ENCODE measurements around the gene BLOC1S1. TPM values are rescaled to one million over a fixed set of nuclear protein-coding genes. Genes with fewer than 3 reads are reported as not detected.

The BLOC1S1 gene
- total RNA-seq, 1 donor from 2014 or later, result 51.0 TPM

- DNase-seq (ENCODE audit: low read depth), result no peak
- Histone ChIP-seq H4K20me1 (ENCODE audit: insufficient read depth, low read length) (peaks cover 41% of the 10 kb centered on the region), H3K27ac (ENCODE audit: low read depth, low read length) (no peak overlapping the region), H3K4me2 (ENCODE audit: low read length) (peak overlapping the region; percentile 100), H3K79me2 (ENCODE audit: insufficient read depth, low read length) (peaks cover 10% of the 10 kb centered on the region), H3K9me3 (ENCODE audit: insufficient read depth, low read depth, low read length) (no peaks in the 10 kb centered on the region), H3K36me3 (ENCODE audit: insufficient read depth, low read length) (no peaks in the 10 kb centered on the region), H3K4me1 (ENCODE audit: insufficient read depth, low read length) (peaks cover 14% of the 10 kb centered on the region), H3K9ac (ENCODE audit: low read length) (peak overlapping the region; percentile 51), H3K4me3 (ENCODE audit: insufficient read depth, low read depth, low read length) (peak overlapping the region; percentile 3), H2AFZ (ENCODE audit: low read depth, low read length) (no peak overlapping the region), H3K27me3 (ENCODE audit: insufficient read depth, low read length) (no peaks in the 10 kb centered on the region)
- Mint-ChIP-seq H3K27me3 (ENCODE audit: low read depth, unreplicated experiment) (no peaks in the 10 kb centered on the region), H3K36me3 (ENCODE audit: low read depth, unreplicated experiment) (peaks cover 7% of the 10 kb centered on the region), H3K4me1 (ENCODE audit: low read depth, unreplicated experiment) (peaks cover 19% of the 10 kb centered on the region), H3K9me3 (ENCODE audit: unreplicated experiment) (no peaks in the 10 kb centered on the region), H3K4me3 (ENCODE audit: unreplicated experiment) (peak overlapping the region; percentile 94), H3K27ac (ENCODE audit: unreplicated experiment) (peak overlapping the region; percentile 88)
- no peak for FAIRE-seq
- no peak for TF ChIP-seq EZH2 (IDR thresholded peaks at IDR 0.05; ENCODE audit: insufficient read depth, low read length)
- TF ChIP-seq, protein P1, sequence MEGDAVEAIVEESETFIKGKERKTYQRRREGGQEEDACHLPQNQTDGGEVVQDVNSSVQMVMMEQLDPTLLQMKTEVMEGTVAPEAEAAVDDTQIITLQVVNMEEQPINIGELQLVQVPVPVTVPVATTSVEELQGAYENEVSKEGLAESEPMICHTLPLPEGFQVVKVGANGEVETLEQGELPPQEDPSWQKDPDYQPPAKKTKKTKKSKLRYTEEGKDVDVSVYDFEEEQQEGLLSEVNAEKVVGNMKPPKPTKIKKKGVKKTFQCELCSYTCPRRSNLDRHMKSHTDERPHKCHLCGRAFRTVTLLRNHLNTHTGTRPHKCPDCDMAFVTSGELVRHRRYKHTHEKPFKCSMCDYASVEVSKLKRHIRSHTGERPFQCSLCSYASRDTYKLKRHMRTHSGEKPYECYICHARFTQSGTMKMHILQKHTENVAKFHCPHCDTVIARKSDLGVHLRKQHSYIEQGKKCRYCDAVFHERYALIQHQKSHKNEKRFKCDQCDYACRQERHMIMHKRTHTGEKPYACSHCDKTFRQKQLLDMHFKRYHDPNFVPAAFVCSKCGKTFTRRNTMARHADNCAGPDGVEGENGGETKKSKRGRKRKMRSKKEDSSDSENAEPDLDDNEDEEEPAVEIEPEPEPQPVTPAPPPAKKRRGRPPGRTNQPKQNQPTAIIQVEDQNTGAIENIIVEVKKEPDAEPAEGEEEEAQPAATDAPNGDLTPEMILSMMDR (IDR thresholded peaks at IDR 0.05; ENCODE audit: insufficient read depth, low read depth, low read length), result no peak
Measured at GRCh38 chr12:55745361-55746173, 29.7 kb downstream of the BLOC1S1 start.

DNA sequence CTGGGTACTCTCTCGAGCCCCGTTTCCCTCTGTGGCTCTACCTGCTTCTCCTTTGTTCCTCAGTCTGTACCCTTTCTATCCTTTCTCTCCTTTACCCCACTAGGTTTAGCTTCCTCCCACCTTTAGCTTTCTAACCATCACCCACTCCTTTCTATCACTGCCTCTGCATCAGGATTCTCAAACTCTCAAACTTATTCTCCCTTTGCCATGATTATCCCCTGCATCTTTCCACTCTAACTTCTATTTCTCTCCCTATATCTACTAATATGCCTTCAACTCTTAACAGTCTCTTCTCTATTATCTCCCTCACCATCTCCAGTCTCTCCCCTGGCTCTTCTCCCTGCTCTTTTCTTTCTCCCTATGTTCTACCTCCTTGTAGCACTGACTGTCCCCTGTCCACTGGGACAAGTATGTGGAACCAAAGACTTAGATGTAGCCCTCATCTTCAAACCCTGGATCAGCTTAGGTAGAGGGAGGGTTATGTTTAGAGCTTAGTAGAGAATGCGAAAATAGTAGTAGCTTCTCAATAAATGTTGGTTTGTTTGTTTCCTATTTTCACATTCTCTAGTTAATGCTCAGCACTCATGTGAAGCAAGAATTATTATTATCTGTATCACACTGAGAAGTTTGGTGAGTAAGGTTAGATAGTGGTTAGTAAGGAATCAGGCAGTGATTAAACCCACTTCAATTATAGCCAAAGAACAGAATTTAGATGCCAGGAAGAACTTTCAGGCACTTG, 30.5 kb downstream of the BLOC1S1 start:
- peak; percentile 37 for FAIRE-seq
- Histone ChIP-seq H3K4me3 (ENCODE audit: insufficient read depth, low read depth, low read length) (no peak overlapping the region), H3K36me3 (ENCODE audit: insufficient read depth, low read length) (peaks cover 4% of the 10 kb centered on the region), H3K27me3 (ENCODE audit: insufficient read depth, low read length) (no peaks in the 10 kb centered on the region), H3K4me2 (ENCODE audit: low read length) (peak overlapping the region; percentile 44), H3K27ac (ENCODE audit: low read depth, low read length) (no peak overlapping the region), H3K4me1 (ENCODE audit: insufficient read depth, low read length) (peaks cover 14% of the 10 kb centered on the region), H3K9me3 (ENCODE audit: insufficient read depth, low read depth, low read length) (no peaks in the 10 kb centered on the region), H4K20me1 (ENCODE audit: insufficient read depth, low read length) (peaks cover 41% of the 10 kb centered on the region), H3K9ac (ENCODE audit: low read length) (no peak overlapping the region), H2AFZ (ENCODE audit: low read depth, low read length) (no peak overlapping the region), H3K79me2 (ENCODE audit: insufficient read depth, low read length) (peaks cover 10% of the 10 kb centered on the region)
- Mint-ChIP-seq H3K4me3 (ENCODE audit: unreplicated experiment) (peak overlapping the region; percentile 79), H3K9me3 (ENCODE audit: unreplicated experiment) (no peaks in the 10 kb centered on the region), H3K4me1 (ENCODE audit: low read depth, unreplicated experiment) (peaks cover 19% of the 10 kb centered on the region), H3K36me3 (ENCODE audit: low read depth, unreplicated experiment) (peaks cover 12% of the 10 kb centered on the region), H3K27ac (ENCODE audit: unreplicated experiment) (peak overlapping the region; percentile 88), H3K27me3 (ENCODE audit: low read depth, unreplicated experiment) (no peaks in the 10 kb centered on the region)
- DNase-seq (ENCODE audit: low read depth), result peak; percentile 34
- no peak for TF ChIP-seq EZH2 (IDR thresholded peaks at IDR 0.05; ENCODE audit: insufficient read depth, low read length)
- TF ChIP-seq, protein P1 (IDR thresholded peaks at IDR 0.05; ENCODE audit: insufficient read depth, low read depth, low read length), result no peak
